ENCODE data around the gene EFCAB12. TPM values are rescaled to one million over a fixed set of nuclear protein-coding genes. Genes with fewer than 3 reads are reported as not detected.

The EFCAB12 gene
- total RNA-seq, 1 experiment from 2014 or later = 0.54 TPM

GRCh38 chr3:129470861-129471260 is 42.4 kb upstream of the EFCAB12 start:
- ChIA-PET POLR2A (no interaction called here), CTCF (no interaction called here)
- H3K9me3 ChIP-seq (ENCODE audit: control insufficient read depth, insufficient read depth, low read depth, low read length) = no peaks in the 10 kb centered on the region
- in situ Hi-C loops (cut with HindIII; ENCODE audit: low pct_unique_long_range_greater_than_20kb, low sequenced_read_pairs) = no loop called here
- intact Hi-C loops (cut with micrococcal nuclease; ENCODE audit: unreplicated experiment) = no loop called here
- no peaks in the 10 kb centered on the region for H3K4me1 ChIP-seq (ENCODE audit: control insufficient read depth, insufficient read depth, low read length)
- no peaks in the 10 kb centered on the region for H3K27me3 ChIP-seq (ENCODE audit: control insufficient read depth, insufficient read depth, low read length)
- no TSS peak for BruUV-seq (replicated peaks)
- ATAC-seq (no peak), DNase-seq (ENCODE audit: low read depth, low spot score) (no peak)
- H3K27ac ChIP-seq (ENCODE audit: low read length) = no peak overlapping the region
- no peak for TF ChIP-seq TCF7L2 (IDR thresholded peaks at IDR 0.05; ENCODE audit: low read depth, low read length)
- TF ChIP-seq CTCF (IDR thresholded peaks at IDR 0.05) = no peak
- no peak for TF ChIP-seq SIN3A (IDR thresholded peaks at IDR 0.05; ENCODE audit: borderline replicate concordance, insufficient read depth, low read depth, low read length)
- TF ChIP-seq POLR2AphosphoS5 (IDR thresholded peaks at IDR 0.05; ENCODE audit: low read depth, low read length) = no peak
- no peak for TF ChIP-seq REST (IDR thresholded peaks at IDR 0.05; ENCODE audit: insufficient read depth in 1 of 2, low read depth in 2 of 2, low read length in 1 of 2)
- H3K4me3 ChIP-seq (ENCODE audit: low read depth in 2 of 2, low read length in 2 of 2) = no peak overlapping the region
- H3K36me3 ChIP-seq (ENCODE audit: control insufficient read depth, insufficient read depth, low read length) = no peaks in the 10 kb centered on the region

GRCh38 chr3:129469026-129469425 is 40.6 kb upstream of the EFCAB12 start:
- ATAC-seq (no peak), DNase-seq (ENCODE audit: low read depth, low spot score) (no peak)
- H3K4me1 ChIP-seq (ENCODE audit: control insufficient read depth, insufficient read depth, low read length) = no peaks in the 10 kb centered on the region
- no TSS peak for BruUV-seq (replicated peaks)
- POLR2A ChIA-PET = no interaction called here
- no peaks in the 10 kb centered on the region for H3K9me3 ChIP-seq (ENCODE audit: control insufficient read depth, insufficient read depth, low read depth, low read length)
- H3K27me3 ChIP-seq (ENCODE audit: control insufficient read depth, insufficient read depth, low read length) = no peaks in the 10 kb centered on the region
- H3K27ac ChIP-seq (ENCODE audit: low read length) = no peak overlapping the region
- CTCF ChIA-PET = no interaction called here
- TF ChIP-seq TCF7L2 (IDR thresholded peaks at IDR 0.05; ENCODE audit: low read depth, low read length) (no peak), SIN3A (IDR thresholded peaks at IDR 0.05; ENCODE audit: borderline replicate concordance, insufficient read depth, low read depth, low read length) (no peak), REST (IDR thresholded peaks at IDR 0.05; ENCODE audit: insufficient read depth in 1 of 2, low read depth in 2 of 2, low read length in 1 of 2) (no peak), POLR2AphosphoS5 (IDR thresholded peaks at IDR 0.05; ENCODE audit: low read depth, low read length) (no peak), CTCF (IDR thresholded peaks at IDR 0.05) (no peak)
- intact Hi-C loops (cut with micrococcal nuclease; ENCODE audit: unreplicated experiment) = no loop called here
- in situ Hi-C loops (cut with HindIII; ENCODE audit: low pct_unique_long_range_greater_than_20kb, low sequenced_read_pairs) = no loop called here
- no peak overlapping the region for H3K4me3 ChIP-seq (ENCODE audit: low read depth in 2 of 2, low read length in 2 of 2)
- H3K36me3 ChIP-seq (ENCODE audit: control insufficient read depth, insufficient read depth, low read length) = no peaks in the 10 kb centered on the region

Data from Panc1 (cell line).